ENCODE data around the gene DNAJB8. TPM values are rescaled to one million over a fixed set of nuclear protein-coding genes. Genes with fewer than 3 reads are reported as not detected.
A peak's percentile ranks its signal among the peaks of the same experiment; 100 is the strongest.

The DNAJB8 gene
- total RNA-seq, 1 donor from 2014 or later: not detected

GRCh38 chr3:128420720-128421438 is 45.8 kb downstream of the DNAJB8 start:
- TF ChIP-seq CTCF (IDR thresholded peaks at IDR 0.05): no peak
- H3K36me3 ChIP-seq: no peaks in the 10 kb centered on the region
- peaks cover under 1% of the 10 kb centered on the region for H3K27me3 ChIP-seq (ENCODE audit: low read depth)
- H3K27ac ChIP-seq: no peak overlapping the region
- H3K9me3 ChIP-seq: no peaks in the 10 kb centered on the region
- H3K4me1 ChIP-seq: no peaks in the 10 kb centered on the region
- no peak overlapping the region for H3K4me3 ChIP-seq
- intact Hi-C loops (cut with DNase I): no loop called here
- ATAC-seq (no peak), DNase-seq (no peak)

GRCh38 chr3:128420289-128420688 is 46.4 kb downstream of the DNAJB8 start:
- H3K4me3 ChIP-seq: no peak overlapping the region
- no peak for DNase-seq
- no peaks in the 10 kb centered on the region for H3K36me3 ChIP-seq
- no peak overlapping the region for H3K27ac ChIP-seq
- no peaks in the 10 kb centered on the region for H3K4me1 ChIP-seq
- no peak for ATAC-seq
- TF ChIP-seq CTCF (IDR thresholded peaks at IDR 0.05): no peak
- no peaks in the 10 kb centered on the region for H3K27me3 ChIP-seq (ENCODE audit: low read depth)
- no peaks in the 10 kb centered on the region for H3K9me3 ChIP-seq
- intact Hi-C loops (cut with DNase I): no loop called here

GRCh38 chr3:128419311-128419710 is 47.4 kb downstream of the DNAJB8 start:
- no peak for DNase-seq
- H3K9me3 ChIP-seq: no peaks in the 10 kb centered on the region
- ATAC-seq: no peak
- no peak for TF ChIP-seq CTCF (IDR thresholded peaks at IDR 0.05)
- intact Hi-C loops (cut with DNase I): no loop called here
- H3K4me3 ChIP-seq: no peak overlapping the region
- H3K27me3 ChIP-seq (ENCODE audit: low read depth): no peaks in the 10 kb centered on the region
- no peaks in the 10 kb centered on the region for H3K36me3 ChIP-seq
- H3K4me1 ChIP-seq: no peaks in the 10 kb centered on the region
- H3K27ac ChIP-seq: no peak overlapping the region

- Histone ChIP-seq H3K27ac (no peak overlapping the region), H3K4me3 (no peak overlapping the region), H3K4me1 (no peaks in the 10 kb centered on the region), H3K36me3 (no peaks in the 10 kb centered on the region), H3K9me3 (no peaks in the 10 kb centered on the region), H3K27me3 (ENCODE audit: low read depth) (no peaks in the 10 kb centered on the region)
- ATAC-seq: no peak
- intact Hi-C loops (cut with DNase I): no loop called here
- TF ChIP-seq CTCF (IDR thresholded peaks at IDR 0.05): no peak
- DNase-seq: no peak
These were observed 47.8 kb downstream of the DNAJB8 start for GRCh38 chr3:128418900-128419299.

GRCh38 chr3:128416578-128417211 is 50.0 kb downstream of the DNAJB8 start:
- no peaks in the 10 kb centered on the region for H3K36me3 ChIP-seq
- H3K4me1 ChIP-seq: no peaks in the 10 kb centered on the region
- H3K27me3 ChIP-seq (ENCODE audit: low read depth): no peaks in the 10 kb centered on the region
- peak in 1 of 2 donors; percentile 24 for ATAC-seq
- no peak overlapping the region for H3K4me3 ChIP-seq
- H3K27ac ChIP-seq: no peak overlapping the region
- no peak for DNase-seq
- intact Hi-C loops (cut with DNase I): no loop called here
- no peak for TF ChIP-seq CTCF (IDR thresholded peaks at IDR 0.05)
- no peaks in the 10 kb centered on the region for H3K9me3 ChIP-seq
